Calu3 (cell line): Measurements from ENCODE around the gene HOXC10. TPM values are rescaled to one million over a fixed set of nuclear protein-coding genes. Genes with fewer than 3 reads are reported as not detected.

Experiments
- BruUV-seq: library from RNA; stranded (reverse); fragments of 400-500 nt; replicated peaks from 2 replicates; lab custom pipeline; 2021; lab: Mats Ljungman, UMichigan
- CTCF ChIA-PET: fragments of 300-600 bp; sonication (Branson Sonifier 250); formaldehyde crosslinking; loops from one replicate; lab custom pipeline; 2022; ENCODE audit warnings: antibody characterized with exemption; lab: Charles Lee
- DNase-seq: peaks from one replicate; pipeline ENCODE4 v3.0.0; 2022
- H3K27ac Mint-ChIP-seq: one replicate; pipeline ENCODE4 v1.8.0; 2022; ENCODE audit warnings: mixed read lengths; ENCODE audit not compliant: unreplicated experiment
- H3K27me3 Mint-ChIP-seq: one replicate; pipeline ENCODE4 v1.8.0; 2022; ENCODE audit warnings: mixed read lengths; ENCODE audit not compliant: unreplicated experiment
- H3K36me3 Mint-ChIP-seq: one replicate; pipeline ENCODE4 v1.8.0; 2022; ENCODE audit warnings: mild to moderate bottlenecking, moderate library complexity, mixed read lengths; ENCODE audit not compliant: insufficient read depth, unreplicated experiment
- H3K4me1 Mint-ChIP-seq: one replicate; pipeline ENCODE4 v1.8.0; 2022; ENCODE audit warnings: mild to moderate bottlenecking, low read depth, mixed read lengths; ENCODE audit not compliant: unreplicated experiment
- H3K4me3 Mint-ChIP-seq: one replicate; pipeline ENCODE4 v1.8.0; 2022; ENCODE audit warnings: mild to moderate bottlenecking, low read depth, moderate library complexity, mixed read lengths; ENCODE audit not compliant: unreplicated experiment
- H3K9me3 Mint-ChIP-seq: one replicate; pipeline ENCODE4 v1.8.0; 2022; ENCODE audit warnings: low read depth, mixed read lengths; ENCODE audit not compliant: unreplicated experiment
- CTCF ChIP-seq: fragments of 200-600 bp; IDR thresholded peaks from one replicate; pipeline ENCODE4 v1.8.0; 2022; ENCODE audit warnings: antibody characterized with exemption; ENCODE audit not compliant: unreplicated experiment
- intact Hi-C: fragments of 100-400 bp; cut with micrococcal nuclease; formaldehyde crosslinking; loops from one replicate; pipeline ENCODE4 v1.10.0; 2022; ENCODE audit not compliant: unreplicated experiment
- total RNA-seq: library from RNA; stranded (reverse); gene quantifications from 2 replicates; pipeline ENCODE4 v1.2.3, GENCODE V29; 2022

The HOXC10 gene
- total RNA-seq, 1 experiment from 2014 or later: 0.71 TPM

- BruUV-seq: no TSS peak
- DNase-seq: no peak
- H3K36me3 Mint-ChIP-seq: peaks cover 7% of the 10 kb centered on the region
- intact Hi-C loops: no loop called here
- H3K9me3 Mint-ChIP-seq: no peaks in the 10 kb centered on the region
- TF ChIP-seq CTCF: no peak
- no peak overlapping the region for H3K27ac Mint-ChIP-seq
- H3K27me3 Mint-ChIP-seq: peaks cover 100% of the 10 kb centered on the region
- peaks cover 8% of the 10 kb centered on the region for H3K4me1 Mint-ChIP-seq
- CTCF ChIA-PET: interaction anchor here (0.6 to 2.7 kb wide), 10 partner anchors 12 to 248 kb away, joined by 3 to 45 read pairs (median 7); partner anchors contain the start of genes HOXC5 and HOXC6
- H3K4me3 Mint-ChIP-seq: no peak overlapping the region
Observed at GRCh38 chr12:54005531-54005852, 20.5 kb downstream of the HOXC10 start.

GRCh38 chr12:54005853-54006558 is 21.1 kb downstream of the HOXC10 start:
- TF ChIP-seq CTCF: peak; percentile 95
- Mint-ChIP-seq H3K36me3 (peaks cover 4% of the 10 kb centered on the region), H3K4me3 (peak overlapping the region; percentile 28), H3K27ac (no peak overlapping the region), H3K9me3 (no peaks in the 10 kb centered on the region), H3K27me3 (peaks cover 100% of the 10 kb centered on the region), H3K4me1 (peaks cover 11% of the 10 kb centered on the region)
- intact Hi-C loops: loop anchor here (1.0 to 2.0 kb wide), 2 partner anchors 195 to 201 kb away; no protein-coding TSS in a partner anchor
- DNase-seq: peak; percentile 90
- BruUV-seq: no TSS peak
- CTCF ChIA-PET: interaction anchor here (0.6 to 2.7 kb wide), 10 partner anchors 11 to 249 kb away, joined by 3 to 45 read pairs (median 7); partner anchors contain the start of genes HOXC5 and HOXC6

- peaks cover 18% of the 10 kb centered on the region for H3K4me1 Mint-ChIP-seq
- H3K4me3 Mint-ChIP-seq: peak overlapping the region; percentile 28
- peaks cover 4% of the 10 kb centered on the region for H3K36me3 Mint-ChIP-seq
- peaks cover 100% of the 10 kb centered on the region for H3K27me3 Mint-ChIP-seq
- no TSS peak for BruUV-seq
- no peak for DNase-seq
- H3K27ac Mint-ChIP-seq: no peak overlapping the region
- intact Hi-C loops: loop anchor here (1.0 to 2.0 kb wide), 2 partner anchors 194 to 201 kb away; no protein-coding TSS in a partner anchor
- CTCF ChIA-PET: interaction anchor here (0.6 to 2.7 kb wide), 7 partner anchors 10 to 200 kb away, joined by 3 to 45 read pairs (median 10); partner anchors contain the start of gene HOXC5
- no peak for TF ChIP-seq CTCF
- H3K9me3 Mint-ChIP-seq: no peaks in the 10 kb centered on the region
Observed at GRCh38 chr12:54006559-54007220, 21.7 kb downstream of the HOXC10 start.

GRCh38 chr12:54007538-54008259 is 22.8 kb downstream of the HOXC10 start:
- intact Hi-C loops: loop anchor here (2.0 kb wide), 1 partner anchor 193 kb away; no protein-coding TSS in a partner anchor
- Mint-ChIP-seq H3K4me1 (peaks cover 20% of the 10 kb centered on the region), H3K4me3 (no peak overlapping the region), H3K36me3 (peaks cover 4% of the 10 kb centered on the region), H3K27me3 (peaks cover 100% of the 10 kb centered on the region), H3K27ac (no peak overlapping the region), H3K9me3 (no peaks in the 10 kb centered on the region)
- no peak for DNase-seq
- no peak for TF ChIP-seq CTCF
- no TSS peak for BruUV-seq
- CTCF ChIA-PET: interaction anchor here (1.2 to 2.9 kb wide), 5 partner anchors 17 to 201 kb away, joined by 6 to 31 read pairs (median 24); partner anchors contain the start of gene HOXC5
